Tibial nerve (tissue), 4 donors: ENCODE data around the gene CHST14. TPM values are rescaled to one million over a fixed set of nuclear protein-coding genes. Genes with fewer than 3 reads are reported as not detected.

Experiments
- DNase-seq, 2 donors: peaks; one replicate each; pipeline ENCODE4 v3.0.0-alpha.2; 2019; ENCODE audit warnings: low spot score in 2 of 2
- H3K27ac ChIP-seq, 4 donors: fragments of 200-600 bp; sonication (generic) in 3 of 4; one replicate each; pipeline ENCODE4 v1.5.1; 2017 to 2019; ENCODE audit warnings: mild to moderate bottlenecking in 1 of 4
- H3K27me3 ChIP-seq, 2 donors: fragments of 200-600 bp; sonication (generic) in 1 of 2; one replicate each; pipeline versions ENCODE4 v1.5.1 to v1.6.0; 2017 to 2019
- H3K36me3 ChIP-seq, 3 donors: fragments of 200-600 bp; sonication (generic); one replicate each; pipeline ENCODE4 v1.5.1; 2018 to 2019
- H3K4me1 ChIP-seq, 4 donors: fragments of 200-600 bp; sonication (generic) in 3 of 4; one replicate each; pipeline ENCODE4 v1.5.1; 2017 to 2019
- H3K4me3 ChIP-seq, 4 donors: fragments of 200-600 bp; sonication (generic) in 3 of 4; one replicate each; pipeline ENCODE4 v1.5.1; 2017 to 2019; ENCODE audit warnings: mild to moderate bottlenecking in 1 of 4, moderate library complexity in 1 of 4
- H3K9me3 ChIP-seq, 4 donors: fragments of 200-600 bp; sonication (generic) in 3 of 4; one replicate each; pipeline ENCODE4 v1.5.1; 2017 to 2019
- EP300 ChIP-seq, 2 donors: sonication (generic); formaldehyde crosslinking; IDR thresholded peaks; one replicate each; pipeline ENCODE4 v1.6.1; 2017; ENCODE audit warnings: antibody characterized with exemption in 2 of 2, mild to moderate bottlenecking in 1 of 2
- POLR2A ChIP-seq, 2 donors: fragments of 450-650 bp; IDR thresholded peaks; one replicate each; pipeline ENCODE4 v1.6.1; 2017; ENCODE audit warnings: antibody characterized with exemption in 2 of 2, mild to moderate bottlenecking in 2 of 2, moderate library complexity in 2 of 2
- WGBS, 2 donors: methylation state at CpG; one replicate each; pipeline ENCODE4 v1.1.5; 2018; 5-methylcytosine and 5-hydroxymethylcytosine counted together
- total RNA-seq, 4 donors: library from RNA; depleted of rRNA; stranded (reverse); fragments of >200 nt; gene quantifications; one replicate each; pipeline ENCODE4 v1.1.0, GENCODE V29; 2016
- TF ChIP-seq, protein P1 (sequence below), 5 experiments: fragments of 200-600 bp in 3 of 5; fragments of 450-650 bp in 2 of 5; sonication (generic) in 3 of 5; IDR thresholded peaks; one replicate each; pipeline ENCODE4 v1.5.1; 2016 to 2019; ENCODE audit warnings: antibody characterized with exemption in 5 of 5, mild to moderate bottlenecking in 3 of 5, moderate library complexity in 2 of 5

The CHST14 gene
- total RNA-seq, 4 donors from 2014 or later = 5.7 to 27.8 (median 15.4) TPM

DNA sequence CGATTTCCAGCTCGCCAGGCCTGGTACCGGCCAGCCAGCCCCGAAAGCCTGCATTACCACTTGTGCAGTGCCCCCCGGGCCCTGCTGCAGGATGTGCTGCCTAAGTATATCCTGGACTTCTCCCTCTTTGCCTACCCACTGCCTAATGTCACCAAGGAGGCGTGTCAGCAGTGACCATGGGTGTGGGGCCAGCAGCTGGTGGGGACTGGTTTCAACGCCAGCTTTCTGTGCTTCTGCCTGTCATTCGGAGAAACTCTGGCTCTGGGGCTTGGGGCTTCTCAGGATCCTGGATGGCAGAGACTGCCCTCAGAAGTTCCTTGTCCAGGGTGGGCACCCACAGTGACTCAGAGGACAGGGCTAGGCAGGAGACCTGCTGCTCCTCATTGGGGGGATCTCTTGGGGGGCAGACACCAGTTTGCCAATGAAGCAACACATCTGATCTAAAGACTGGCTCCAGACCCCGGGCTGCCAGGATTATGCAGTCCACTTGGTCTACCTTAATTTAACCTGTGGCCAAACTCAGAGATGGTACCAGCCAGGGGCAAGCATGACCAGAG, 1.5 kb downstream of the CHST14 start:
- WGBS, 2 donors = 70 to 72% methylated on average over 5 to 7 of the region's 9 CpGs
- Histone ChIP-seq H3K4me3 (peak overlapping the region in 3 of 4 donors; percentile 56 to 92 (median 75)), H3K27me3 (no peaks in the 10 kb centered on the region), H3K36me3 (peaks cover 0 to 13% (median 0%) of the 10 kb centered on the region in 3 donors), H3K4me1 (peaks cover 0 to 23% (median 11%) of the 10 kb centered on the region in 4 donors), H3K27ac (peak overlapping the region in 1 of 4 donors; percentile 96), H3K9me3 (no peaks in the 10 kb centered on the region)
- TF ChIP-seq POLR2A (IDR thresholded peaks at IDR 0.05) (no peak), EP300 (IDR thresholded peaks at IDR 0.05) (no peak)
- TF ChIP-seq, protein P1, sequence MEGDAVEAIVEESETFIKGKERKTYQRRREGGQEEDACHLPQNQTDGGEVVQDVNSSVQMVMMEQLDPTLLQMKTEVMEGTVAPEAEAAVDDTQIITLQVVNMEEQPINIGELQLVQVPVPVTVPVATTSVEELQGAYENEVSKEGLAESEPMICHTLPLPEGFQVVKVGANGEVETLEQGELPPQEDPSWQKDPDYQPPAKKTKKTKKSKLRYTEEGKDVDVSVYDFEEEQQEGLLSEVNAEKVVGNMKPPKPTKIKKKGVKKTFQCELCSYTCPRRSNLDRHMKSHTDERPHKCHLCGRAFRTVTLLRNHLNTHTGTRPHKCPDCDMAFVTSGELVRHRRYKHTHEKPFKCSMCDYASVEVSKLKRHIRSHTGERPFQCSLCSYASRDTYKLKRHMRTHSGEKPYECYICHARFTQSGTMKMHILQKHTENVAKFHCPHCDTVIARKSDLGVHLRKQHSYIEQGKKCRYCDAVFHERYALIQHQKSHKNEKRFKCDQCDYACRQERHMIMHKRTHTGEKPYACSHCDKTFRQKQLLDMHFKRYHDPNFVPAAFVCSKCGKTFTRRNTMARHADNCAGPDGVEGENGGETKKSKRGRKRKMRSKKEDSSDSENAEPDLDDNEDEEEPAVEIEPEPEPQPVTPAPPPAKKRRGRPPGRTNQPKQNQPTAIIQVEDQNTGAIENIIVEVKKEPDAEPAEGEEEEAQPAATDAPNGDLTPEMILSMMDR (IDR thresholded peaks at IDR 0.05) = no peak
- DNase-seq = no peak

DNA sequence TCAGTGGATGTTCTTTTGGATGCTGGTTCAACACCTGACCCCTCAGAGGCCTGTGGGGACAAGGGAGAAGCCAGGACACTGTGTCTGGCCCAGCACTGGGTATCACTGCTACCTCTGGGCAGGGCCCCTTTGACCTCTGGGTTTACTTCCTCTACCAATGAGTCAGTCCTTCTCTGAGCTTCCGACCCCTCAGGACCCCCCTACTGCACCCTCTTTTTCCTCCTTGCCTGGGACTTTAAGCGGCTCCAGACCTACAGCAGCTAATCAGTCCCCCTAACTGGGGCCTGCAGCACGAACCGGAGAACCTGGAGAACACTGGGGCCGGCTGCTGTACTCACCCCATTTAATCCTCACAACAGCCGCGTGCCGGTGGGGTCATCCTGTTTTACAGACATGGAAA, 3.8 kb downstream of the CHST14 start:
- WGBS, 2 donors = 70 to 78% methylated on average over 8 of the region's 8 CpGs
- peaks cover 0 to 23% (median 11%) of the 10 kb centered on the region in 4 donors for H3K4me1 ChIP-seq
- H3K27ac ChIP-seq = no peak overlapping the region
- no peaks in the 10 kb centered on the region for H3K27me3 ChIP-seq
- H3K36me3 ChIP-seq = no peaks in the 10 kb centered on the region
- DNase-seq = no peak
- no peak for TF ChIP-seq POLR2A (IDR thresholded peaks at IDR 0.05)
- TF ChIP-seq, protein P1 (IDR thresholded peaks at IDR 0.05) = no peak
- TF ChIP-seq EP300 (IDR thresholded peaks at IDR 0.05) = no peak
- no peaks in the 10 kb centered on the region for H3K9me3 ChIP-seq
- H3K4me3 ChIP-seq = no peak overlapping the region

DNA sequence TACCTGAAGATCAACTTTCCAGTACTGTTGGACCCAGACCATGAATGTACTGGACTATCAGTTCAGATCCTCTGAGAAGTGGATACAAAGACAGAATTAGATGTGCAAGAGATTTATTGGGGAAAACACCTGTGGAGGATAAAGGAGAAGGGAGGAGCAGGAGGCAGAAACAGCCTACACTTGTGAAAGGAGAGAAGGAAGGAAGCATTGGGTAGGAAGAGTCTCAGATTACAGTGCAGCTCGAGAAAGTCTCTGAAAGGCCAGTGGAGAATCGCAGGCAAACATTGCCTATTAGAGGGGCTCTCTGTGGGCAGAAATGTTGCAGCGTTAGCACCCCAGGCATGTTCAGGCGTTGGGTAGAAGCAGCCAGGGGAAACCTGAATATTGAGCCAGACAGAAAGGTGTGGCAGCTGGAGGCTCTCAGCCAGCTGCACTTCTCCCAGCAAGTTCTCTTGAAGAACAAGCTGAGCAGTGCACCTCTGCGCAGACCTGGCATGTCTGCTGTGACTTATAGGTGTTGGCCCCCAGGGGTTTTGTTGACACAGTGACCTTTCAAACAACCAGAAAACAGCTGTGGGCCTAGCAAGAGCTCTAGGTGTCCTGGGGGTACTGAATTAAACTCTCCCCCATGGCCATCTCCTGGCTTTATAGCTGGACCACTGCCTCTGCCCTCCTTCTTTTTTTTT, 7.0 kb downstream of the CHST14 start:
- WGBS, 2 donors = 46 to 56% methylated on average over 5 of the region's 5 CpGs
- Histone ChIP-seq H3K9me3 (no peaks in the 10 kb centered on the region), H3K36me3 (no peaks in the 10 kb centered on the region), H3K4me3 (no peak overlapping the region), H3K27me3 (no peaks in the 10 kb centered on the region), H3K27ac (no peak overlapping the region), H3K4me1 (no peaks in the 10 kb centered on the region)
- TF ChIP-seq EP300 (IDR thresholded peaks at IDR 0.05) = no peak
- DNase-seq = no peak

DNA sequence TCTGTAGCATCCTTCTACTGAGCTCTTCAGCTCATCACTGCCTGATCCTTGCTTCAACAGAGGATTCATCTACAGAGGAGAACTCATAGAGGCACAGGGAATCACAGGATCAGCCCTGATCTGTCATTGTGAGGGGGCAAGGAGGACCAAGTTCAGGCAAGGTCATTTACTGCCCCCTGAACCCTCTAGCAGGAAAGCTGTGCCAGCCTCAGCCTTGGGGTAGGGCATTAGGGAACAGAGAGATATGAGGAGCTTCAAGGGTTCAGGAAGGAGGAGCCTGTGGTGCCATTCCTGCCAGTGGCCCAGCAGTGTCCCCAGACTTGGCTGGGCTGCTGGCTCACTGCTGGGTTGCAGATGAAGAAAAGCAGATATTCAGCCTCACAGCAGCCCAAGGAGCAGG, 8.2 kb downstream of the CHST14 start:
- no peaks in the 10 kb centered on the region for H3K9me3 ChIP-seq
- no peaks in the 10 kb centered on the region for H3K27me3 ChIP-seq
- no peaks in the 10 kb centered on the region for H3K4me1 ChIP-seq
- no peak overlapping the region for H3K4me3 ChIP-seq
- TF ChIP-seq, protein P1 (IDR thresholded peaks at IDR 0.05) = no peak
- TF ChIP-seq POLR2A (IDR thresholded peaks at IDR 0.05) = no peak
- no peak for TF ChIP-seq EP300 (IDR thresholded peaks at IDR 0.05)
- no peak overlapping the region for H3K27ac ChIP-seq
- no peaks in the 10 kb centered on the region for H3K36me3 ChIP-seq
- no peak for DNase-seq

DNA sequence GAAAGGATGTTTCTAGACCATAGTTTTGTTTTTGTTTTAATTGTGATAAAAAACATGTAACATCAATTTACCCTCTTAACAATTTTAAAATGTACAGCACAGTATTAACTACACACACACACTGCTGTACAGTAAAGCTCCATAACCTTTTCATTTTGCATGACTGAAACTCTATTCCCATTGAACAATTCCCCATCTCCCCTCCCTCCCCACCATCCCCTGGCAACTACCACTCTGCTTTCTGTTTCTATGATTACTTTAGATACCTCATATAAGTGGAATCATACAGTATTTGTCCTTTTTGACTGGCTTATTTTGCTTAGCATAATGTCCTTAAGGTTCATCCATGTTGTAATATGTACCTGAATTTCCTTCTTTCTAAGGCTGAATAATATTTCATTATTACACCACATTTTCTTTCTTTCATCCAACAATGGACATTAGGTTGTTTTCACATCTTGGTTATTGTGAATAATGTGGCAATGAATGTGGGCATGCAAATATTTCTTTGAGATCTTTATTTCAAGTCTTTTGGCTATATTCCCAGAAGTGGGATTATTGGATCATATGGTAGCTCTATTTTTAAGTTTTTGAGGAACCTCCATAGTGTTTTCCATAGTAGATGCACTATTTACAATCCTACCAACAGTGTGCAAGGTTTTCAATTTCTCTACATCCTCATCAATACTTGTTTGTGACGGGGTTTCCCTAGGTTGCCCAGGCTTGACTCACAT, 10.7 kb downstream of the CHST14 start:
- TF ChIP-seq EP300 (IDR thresholded peaks at IDR 0.05) (no peak), POLR2A (IDR thresholded peaks at IDR 0.05) (no peak)
- TF ChIP-seq, protein P1 (IDR thresholded peaks at IDR 0.05) = no peak
- WGBS, 2 donors = 50 to 72% methylated on average over 1 of the region's 1 CpG
- Histone ChIP-seq H3K4me3 (no peak overlapping the region), H3K27me3 (no peaks in the 10 kb centered on the region), H3K27ac (no peak overlapping the region), H3K36me3 (no peaks in the 10 kb centered on the region), H3K9me3 (no peaks in the 10 kb centered on the region), H3K4me1 (no peaks in the 10 kb centered on the region)
- DNase-seq = no peak
